H9 (cell line): ENCODE data around the gene ZSCAN31. TPM values are rescaled to one million over a fixed set of nuclear protein-coding genes. Genes with fewer than 3 reads are reported as not detected.

Source experiments
- DNase-seq: peaks from one replicate; pipeline ENCODE4 v3.0.0-alpha.2; 2017
- H2AFZ ChIP-seq: one replicate; pipeline ENCODE4 v1.6.1; 2013; ENCODE audit warnings: mild to moderate bottlenecking, low read length, control low read depth, moderate library complexity
- H2AK5ac ChIP-seq: 2 replicates; pipeline ENCODE4 v1.6.1; 2013; ENCODE audit warnings: low read length, control low read depth, mixed read lengths; ENCODE audit not compliant: insufficient read length
- H2BK120ac ChIP-seq: one replicate; pipeline ENCODE4 v1.6.1; 2013; ENCODE audit warnings: low read depth, mild to moderate bottlenecking, low read length, control low read depth, inconsistent platforms; ENCODE audit not compliant: poor library complexity, severe bottlenecking
- H2BK12ac ChIP-seq: 2 replicates; pipeline ENCODE4 v1.6.1; 2013; ENCODE audit warnings: low read length, control low read depth, mixed read lengths, low read depth; ENCODE audit not compliant: insufficient read length
- H2BK15ac ChIP-seq: 2 replicates; pipeline ENCODE4 v1.6.1; 2013; ENCODE audit warnings: low read depth, low read length, control low read depth
- H2BK20ac ChIP-seq: one replicate; pipeline ENCODE4 v1.6.1; 2013; ENCODE audit warnings: low read depth, mild to moderate bottlenecking, low read length, control low read depth, inconsistent platforms; ENCODE audit not compliant: poor library complexity, severe bottlenecking
- H2BK5ac ChIP-seq: 2 replicates; pipeline ENCODE4 v1.6.1; 2013; ENCODE audit warnings: low read length, control low read depth, mixed read lengths; ENCODE audit not compliant: insufficient read length
- H3K14ac ChIP-seq: 2 replicates; pipeline ENCODE4 v1.6.1; 2013; ENCODE audit warnings: low read length, control low read depth; ENCODE audit not compliant: insufficient read depth
- H3K18ac ChIP-seq: 2 replicates; pipeline ENCODE4 v1.6.1; 2013; ENCODE audit warnings: low read depth, mild to moderate bottlenecking, mixed read lengths, low read length, control low read depth; ENCODE audit not compliant: insufficient read length
- H3K23ac ChIP-seq: 2 replicates; pipeline ENCODE4 v1.6.1; 2013; ENCODE audit warnings: low read length, control low read depth, mixed read lengths, low read depth; ENCODE audit not compliant: insufficient read length
- H3K23me2 ChIP-seq: 2 replicates; pipeline ENCODE4 v1.6.1; 2013; ENCODE audit warnings: low read depth, mild to moderate bottlenecking, mixed read lengths, low read length, control low read depth; ENCODE audit not compliant: insufficient read length, poor library complexity, severe bottlenecking
- H3K27ac ChIP-seq: 2 replicates; pipeline ENCODE4 v1.5.1; 2013; ENCODE audit warnings: low read length, control low read depth, mixed read lengths, low read depth; ENCODE audit not compliant: insufficient read length
- H3K27me3 ChIP-seq: 2 replicates; pipeline ENCODE4 v1.6.1; 2013; ENCODE audit warnings: low read length, control low read depth, inconsistent platforms; ENCODE audit not compliant: insufficient read depth
- H3K4ac ChIP-seq: 2 replicates; pipeline ENCODE4 v1.6.1; 2013; ENCODE audit warnings: low read depth, mild to moderate bottlenecking, control low read depth, inconsistent platforms, low read length, moderate library complexity
- H3K4me1 ChIP-seq: 2 replicates; pipeline ENCODE4 v1.6.1; 2013; ENCODE audit warnings: low read length, control low read depth, inconsistent platforms; ENCODE audit not compliant: insufficient read depth
- H3K4me2 ChIP-seq: 2 replicates; pipeline ENCODE4 v1.6.1; 2013; ENCODE audit warnings: low read length, control low read depth, mixed read lengths; ENCODE audit not compliant: insufficient read length, insufficient read depth
- H3K56ac ChIP-seq: 2 replicates; pipeline ENCODE4 v1.6.1; 2013; ENCODE audit warnings: low read depth, mild to moderate bottlenecking, mixed read lengths, low read length, control low read depth; ENCODE audit not compliant: insufficient read length
- H3K79me1 ChIP-seq: 2 replicates; pipeline ENCODE4 v1.6.1; 2013; ENCODE audit warnings: low read depth, mild to moderate bottlenecking, moderate library complexity, low read length, control low read depth, inconsistent platforms; ENCODE audit not compliant: insufficient read depth, poor library complexity, severe bottlenecking
- H3K79me2 ChIP-seq: 2 replicates; pipeline ENCODE4 v1.6.1; 2013; ENCODE audit warnings: low read length, control low read depth, inconsistent platforms; ENCODE audit not compliant: insufficient read depth
- H3K9ac ChIP-seq: 2 replicates; pipeline ENCODE4 v1.6.1; 2013; ENCODE audit warnings: low read length, control low read depth, mixed read lengths; ENCODE audit not compliant: insufficient read length; ENCODE audit errors: extremely low read depth
- H3K9me3 ChIP-seq: one replicate; pipeline ENCODE4 v1.6.1; 2013; ENCODE audit warnings: low read depth, low read length, inconsistent platforms; ENCODE audit not compliant: control insufficient read depth
- H3T11ph ChIP-seq: one replicate; pipeline ENCODE4 v1.6.1; 2013; ENCODE audit warnings: mild to moderate bottlenecking, low read length, control low read depth, inconsistent platforms
- H4K20me1 ChIP-seq: one replicate; pipeline ENCODE4 v1.6.1; 2013; ENCODE audit not compliant: control insufficient read depth, insufficient read length, insufficient read depth
- H4K5ac ChIP-seq: 2 replicates; pipeline ENCODE4 v1.6.1; 2013; ENCODE audit warnings: low read depth, mild to moderate bottlenecking, mixed read lengths, low read length, control low read depth; ENCODE audit not compliant: insufficient read length
- H4K8ac ChIP-seq: replicated peaks from 2 replicates; pipeline ENCODE4 v1.6.1; 2013; ENCODE audit warnings: low read length, control low read depth, mixed read lengths, low read depth; ENCODE audit not compliant: insufficient read length
- H4K91ac ChIP-seq: 2 replicates; pipeline ENCODE4 v1.6.1; 2013; ENCODE audit warnings: low read depth, mild to moderate bottlenecking, moderate library complexity, mixed read lengths, low read length, control low read depth; ENCODE audit not compliant: insufficient read length
- H3K27ac Mint-ChIP-seq, 3 experiments: 2 replicates in 2 of 3; 3 replicates in 1 of 3; pipeline ENCODE4 v1.8.0; 2020 to 2021; ENCODE audit warnings: mixed read lengths in 3 of 3, mild to moderate bottlenecking in 1 of 3, moderate library complexity in 1 of 3
- H3K27me3 Mint-ChIP-seq: 2 replicates; pipeline ENCODE4 v1.8.0; 2021; ENCODE audit warnings: low read depth, mild to moderate bottlenecking, moderate library complexity, mixed read lengths
- H3K36me3 Mint-ChIP-seq, 3 experiments: 2 replicates in 2 of 3; 3 replicates in 1 of 3; pipeline ENCODE4 v1.8.0; 2020 to 2021; ENCODE audit warnings: low read depth in 3 of 3, mixed read lengths in 3 of 3; ENCODE audit not compliant: insufficient read depth in 1 of 3
- H3K4me1 Mint-ChIP-seq, 2 experiments: 2 replicates each; pipeline ENCODE4 v1.8.0; 2020; ENCODE audit warnings: mixed read lengths in 2 of 2
- H3K4me3 Mint-ChIP-seq, 2 experiments: 2 replicates in 1 of 2; 3 replicates in 1 of 2; pipeline ENCODE4 v1.8.0; 2020 to 2021; ENCODE audit warnings: mild to moderate bottlenecking in 2 of 2, mixed read lengths in 2 of 2, moderate library complexity in 1 of 2
- H3K9me3 Mint-ChIP-seq, 2 experiments: 2 replicates in 1 of 2; 3 replicates in 1 of 2; pipeline ENCODE4 v1.8.0; 2020; ENCODE audit warnings: mild to moderate bottlenecking in 2 of 2, mixed read lengths in 2 of 2, moderate library complexity in 1 of 2
- WGBS: extraction: QIAGEN DNeasy Blood & Tissue Kit; methylation state at CpG from one replicate; pipeline ENCODE4 v1.1.7; 2013; ENCODE audit warnings: missing lambda C conversion rate, low lambda C conversion rate, mixed read lengths; ENCODE audit not compliant: insufficient read length; ENCODE audit errors: extremely low coverage; 5-methylcytosine and 5-hydroxymethylcytosine counted together
- total RNA-seq: library from RNA; stranded (reverse); gene quantifications from 2 replicates; pipeline ENCODE4 v1.2.1, GENCODE V29; 2021
- TF ChIP-seq, protein P1 (sequence below): fragments of 200-600 bp; sonication (generic); conservative IDR thresholded peaks from 3 replicates; pipeline ENCODE4 v1.8.0; 2021; ENCODE audit warnings: antibody characterized with exemption, mild to moderate bottlenecking

ZSCAN31 gene
- total RNA-seq, 1 experiment from 2014 or later = 7.1 TPM

DNA sequence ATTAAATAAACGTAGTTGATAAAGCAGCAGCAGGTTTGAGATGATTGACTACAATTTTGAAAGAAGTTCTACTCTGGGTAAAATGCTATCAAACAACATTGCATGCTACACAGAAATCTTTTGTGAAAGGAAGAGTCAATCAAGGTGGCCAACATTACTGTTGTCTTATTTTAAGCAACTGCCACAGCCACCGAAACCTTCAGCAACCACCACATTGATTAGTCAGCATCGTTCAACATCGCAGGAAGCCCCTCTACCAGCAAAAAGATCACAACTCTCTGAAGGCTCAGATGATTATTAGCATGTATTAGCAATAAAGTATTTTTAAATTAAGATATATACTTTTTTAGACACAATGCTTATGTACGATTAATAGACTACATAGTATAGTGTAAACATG, 40.6 kb downstream of the ZSCAN31 start:
- Histone ChIP-seq H3K4ac (no peak overlapping the region), H4K20me1 (no peaks in the 10 kb centered on the region), H3K79me2 (no peaks in the 10 kb centered on the region), H4K5ac (no peak overlapping the region), H2AFZ (no peak overlapping the region), H3K79me1 (no peaks in the 10 kb centered on the region), H3K27me3 (no peaks in the 10 kb centered on the region), H2BK12ac (no peak overlapping the region), H3K23me2 (no peaks in the 10 kb centered on the region), H2BK5ac (no peak overlapping the region), H4K8ac (no peak overlapping the region), H3K18ac (no peak overlapping the region), H3K14ac (no peak overlapping the region), H3T11ph (no peak overlapping the region), H3K23ac (no peak overlapping the region), H2BK15ac (no peak overlapping the region), H3K9ac (no peak overlapping the region), H3K4me1 (no peaks in the 10 kb centered on the region), H3K27ac (no peak overlapping the region), H3K4me2 (no peak overlapping the region), H4K91ac (no peak overlapping the region), H2BK20ac (no peak overlapping the region), H3K56ac (no peak overlapping the region), H2AK5ac (no peak overlapping the region), H2BK120ac (no peak overlapping the region), H3K9me3 (no peaks in the 10 kb centered on the region)
- peaks cover 0 to 3% of the 10 kb centered on the region in 2 experiments; a peak in 2 of 5 replicates for H3K9me3 Mint-ChIP-seq
- TF ChIP-seq, protein P1, sequence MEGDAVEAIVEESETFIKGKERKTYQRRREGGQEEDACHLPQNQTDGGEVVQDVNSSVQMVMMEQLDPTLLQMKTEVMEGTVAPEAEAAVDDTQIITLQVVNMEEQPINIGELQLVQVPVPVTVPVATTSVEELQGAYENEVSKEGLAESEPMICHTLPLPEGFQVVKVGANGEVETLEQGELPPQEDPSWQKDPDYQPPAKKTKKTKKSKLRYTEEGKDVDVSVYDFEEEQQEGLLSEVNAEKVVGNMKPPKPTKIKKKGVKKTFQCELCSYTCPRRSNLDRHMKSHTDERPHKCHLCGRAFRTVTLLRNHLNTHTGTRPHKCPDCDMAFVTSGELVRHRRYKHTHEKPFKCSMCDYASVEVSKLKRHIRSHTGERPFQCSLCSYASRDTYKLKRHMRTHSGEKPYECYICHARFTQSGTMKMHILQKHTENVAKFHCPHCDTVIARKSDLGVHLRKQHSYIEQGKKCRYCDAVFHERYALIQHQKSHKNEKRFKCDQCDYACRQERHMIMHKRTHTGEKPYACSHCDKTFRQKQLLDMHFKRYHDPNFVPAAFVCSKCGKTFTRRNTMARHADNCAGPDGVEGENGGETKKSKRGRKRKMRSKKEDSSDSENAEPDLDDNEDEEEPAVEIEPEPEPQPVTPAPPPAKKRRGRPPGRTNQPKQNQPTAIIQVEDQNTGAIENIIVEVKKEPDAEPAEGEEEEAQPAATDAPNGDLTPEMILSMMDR = no peak
- no peak overlapping the region for H3K4me3 Mint-ChIP-seq
- no peak for DNase-seq
- no peaks in the 10 kb centered on the region for H3K4me1 Mint-ChIP-seq
- no peaks in the 10 kb centered on the region for H3K27me3 Mint-ChIP-seq
- H3K36me3 Mint-ChIP-seq = peaks cover 5 to 26% (median 17%) of the 10 kb centered on the region in 3 experiments; a peak in 5 of 7 replicates
- WGBS = no CpG with 5 or more reads among the region's 5 CpGs
- no peak overlapping the region for H3K27ac Mint-ChIP-seq
